GM12874 (cell line): ENCODE results near the gene ETDA.
"Not testable (repeated sequence)": the region's sequence is repeated elsewhere in the genome, so short reads cannot be mapped to it uniquely, and the experiment has no call there.

Source experiments
- CTCF ChIP-seq: IDR thresholded peaks from 2 replicates; pipeline ENCODE4 v1.5.1; 2011; ENCODE audit warnings: low read depth, mild to moderate bottlenecking, control low read depth, low read length, moderate library complexity; ENCODE audit not compliant: insufficient read depth

The ETDA gene

GRCh38 chrX:135252011-135252518 is at the start of gene ETDA:
TSS of gene ETDA (plus strand) at chrX:135252061. CDS start at chrX:135253277, 1,216 bp downstream.
- TF ChIP-seq CTCF: not testable (repeated sequence)

- TF ChIP-seq CTCF: no peak
These were observed 38.5 kb upstream of the ETDA start for GRCh38 chrX:135213200-135213844.

- TF ChIP-seq CTCF: no peak
These were observed 5.1 kb downstream of the ETDA start for GRCh38 chrX:135256923-135257322.

GRCh38 chrX:135257469-135257868 is 5.6 kb downstream of the ETDA start:
- TF ChIP-seq CTCF: no peak

- no peak for TF ChIP-seq CTCF
These were observed 12.3 kb downstream of the ETDA start for GRCh38 chrX:135264206-135264605.

- no peak for TF ChIP-seq CTCF
These were observed 21.3 kb downstream of the ETDA start for GRCh38 chrX:135273162-135273561.

GRCh38 chrX:135275973-135276372 is 24.1 kb downstream of the ETDA start:
- no peak for TF ChIP-seq CTCF
